Fibroblast of the conjunctiva (primary cell): Measurements from ENCODE around the gene LRRC53.

ENCODE experiments used
- DNase-seq: peaks from one replicate; pipeline ENCODE4 v3.0.0-alpha.2; 2010; ENCODE audit warnings: low read depth

The LRRC53 gene, protein sequence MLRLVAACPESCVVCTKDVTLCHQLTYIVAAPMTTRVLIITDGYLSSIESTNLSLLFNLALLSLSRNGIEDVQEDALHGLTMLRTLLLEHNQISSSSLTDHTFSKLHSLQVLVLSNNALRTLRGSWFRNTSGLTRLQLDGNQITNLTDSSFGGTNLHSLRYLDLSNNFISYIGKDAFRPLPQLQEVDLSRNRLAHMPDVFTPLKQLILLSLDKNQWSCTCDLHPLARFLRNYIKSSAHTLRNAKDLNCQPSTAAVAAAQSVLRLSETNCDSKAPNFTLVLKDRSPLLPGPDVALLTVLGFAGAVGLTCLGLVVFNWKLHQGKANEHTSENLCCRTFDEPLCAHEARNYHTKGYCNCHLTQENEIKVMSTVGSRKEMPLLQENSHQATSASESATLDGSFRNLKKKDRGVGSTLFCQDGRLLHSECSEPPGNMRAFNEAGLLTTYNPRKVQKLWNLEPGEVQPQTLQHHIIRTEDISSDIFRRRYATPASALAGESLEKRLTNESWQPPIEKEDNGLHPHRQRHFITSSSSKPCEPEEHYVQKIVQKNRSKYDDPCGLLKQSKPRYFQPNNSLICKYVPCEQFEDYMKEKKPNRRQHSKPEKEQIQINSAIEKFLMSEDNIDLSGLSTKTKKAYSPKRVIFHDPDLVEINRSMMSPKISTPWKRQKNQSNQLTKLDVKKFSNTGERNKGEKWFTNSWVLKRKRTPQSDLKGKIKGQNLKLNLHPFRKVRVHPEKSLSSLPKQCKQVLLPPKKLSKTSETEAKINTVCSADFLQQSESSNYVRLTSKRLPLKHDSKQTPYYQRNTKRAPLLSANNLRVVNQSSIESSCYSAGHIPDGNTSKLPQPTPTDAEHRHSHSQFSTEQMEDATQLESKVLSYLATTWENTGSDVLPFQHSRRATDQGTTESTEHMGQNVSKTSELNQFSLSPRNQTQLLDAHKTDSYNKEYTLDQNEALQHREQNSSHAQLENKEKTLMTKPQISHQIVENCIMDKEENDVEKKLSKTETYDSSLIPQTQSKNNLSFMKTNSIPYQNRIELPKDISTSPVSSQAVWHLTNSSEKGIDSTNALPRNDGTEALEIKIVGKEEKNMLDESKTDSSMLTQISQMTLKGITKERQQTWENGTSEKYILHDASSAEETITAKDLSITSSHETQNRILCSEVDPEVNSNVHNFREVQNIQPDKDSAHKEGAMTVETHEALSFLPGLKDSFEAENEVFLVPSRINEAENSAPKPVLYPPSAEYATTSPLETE

DNA sequence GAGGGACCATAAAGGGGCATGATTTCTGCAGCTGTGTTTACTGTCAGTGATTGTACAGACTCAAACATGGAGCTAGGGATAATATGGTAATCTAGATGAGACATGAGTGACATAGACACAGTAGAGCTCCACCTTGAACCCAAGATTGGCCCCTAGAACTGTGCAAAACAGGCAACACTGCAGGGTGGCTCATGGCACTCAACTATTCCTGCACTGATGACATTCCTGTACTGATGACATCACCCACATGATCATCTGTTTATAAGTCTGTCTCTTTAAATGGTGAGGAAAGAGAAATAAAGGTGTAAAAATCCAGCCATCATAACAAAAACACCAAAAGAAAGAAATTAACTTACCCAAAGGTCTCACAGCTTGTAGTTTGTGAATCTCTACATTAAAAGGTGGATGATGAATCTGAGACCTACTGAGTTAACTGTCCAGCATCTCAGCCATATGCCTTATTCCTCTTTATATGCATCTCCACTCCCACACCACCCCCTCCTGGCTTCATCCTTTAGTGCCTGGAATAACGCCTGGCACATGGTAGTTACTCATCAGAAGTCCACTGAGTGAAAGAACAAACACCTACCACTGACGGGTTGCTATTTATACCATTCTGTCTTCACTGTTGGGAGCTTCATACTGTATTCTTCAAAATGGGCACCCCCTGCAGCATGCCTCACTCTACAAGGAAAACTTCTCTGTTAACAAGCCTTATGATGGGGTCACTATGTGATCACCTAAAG is at the start of gene LRRC53:
Gene LRRC53 (minus strand): TSS at position 442 of the 746 bp plus-strand sequence. CDS start 29,262 bp downstream, outside the sequence.
- DNase-seq = no peak

DNA sequence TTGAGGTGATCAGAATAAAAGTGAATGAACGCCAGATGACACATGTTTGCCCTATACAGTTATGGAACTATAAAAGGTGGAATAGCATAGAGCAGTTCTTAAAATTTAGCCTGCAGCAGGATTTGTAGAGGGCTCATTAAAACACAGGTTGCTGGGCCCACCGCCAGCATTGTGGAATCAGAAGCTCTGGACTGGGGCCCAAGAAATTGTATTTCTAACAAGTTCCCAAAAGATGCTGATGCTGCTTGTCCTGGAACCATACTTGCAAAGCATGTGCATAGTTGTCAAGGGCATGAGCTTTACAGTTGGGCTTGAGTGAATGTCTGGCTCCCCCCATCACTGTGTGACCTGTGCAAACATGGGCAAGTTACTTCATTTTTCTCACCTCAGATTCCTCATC is 37.5 kb upstream of the LRRC53 start:
- DNase-seq = no peak

DNA sequence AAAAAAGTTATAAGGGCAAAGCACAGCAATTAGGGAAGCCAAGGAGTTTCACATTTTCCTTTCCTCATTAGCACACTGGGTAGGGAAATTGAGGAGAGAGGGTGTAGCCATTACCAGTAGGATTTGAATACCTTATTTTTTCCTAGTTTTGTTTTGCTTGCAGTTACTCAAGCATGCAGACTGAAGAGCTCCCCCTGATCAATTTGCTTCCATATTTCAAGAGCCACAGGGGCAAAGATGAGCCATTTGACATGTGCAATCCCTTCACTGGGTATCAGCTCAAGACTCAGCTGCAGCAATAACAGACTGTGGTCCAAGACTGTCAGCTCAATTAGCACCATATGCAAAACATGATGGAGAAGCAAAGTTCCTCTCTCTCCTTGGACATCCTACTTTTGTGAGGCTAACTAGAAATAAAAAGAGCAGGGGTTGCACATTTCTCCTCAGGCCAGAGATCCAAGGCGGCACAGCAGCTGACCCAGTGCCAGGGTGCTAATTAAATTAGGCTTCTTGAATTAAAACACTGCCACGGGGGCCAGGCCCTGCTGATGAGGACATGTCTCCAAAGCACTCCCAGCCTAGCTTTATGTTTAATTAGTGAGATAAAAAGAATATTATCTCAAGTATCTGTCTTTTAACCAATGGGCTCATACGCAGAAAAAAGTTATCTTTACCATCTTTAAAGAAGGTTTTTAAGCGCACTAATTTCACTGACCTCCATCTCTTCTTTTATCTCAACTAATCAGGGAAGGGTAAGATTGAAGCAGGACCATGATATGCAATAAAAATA is 36.7 kb upstream of the LRRC53 start:
- no peak for DNase-seq

DNA sequence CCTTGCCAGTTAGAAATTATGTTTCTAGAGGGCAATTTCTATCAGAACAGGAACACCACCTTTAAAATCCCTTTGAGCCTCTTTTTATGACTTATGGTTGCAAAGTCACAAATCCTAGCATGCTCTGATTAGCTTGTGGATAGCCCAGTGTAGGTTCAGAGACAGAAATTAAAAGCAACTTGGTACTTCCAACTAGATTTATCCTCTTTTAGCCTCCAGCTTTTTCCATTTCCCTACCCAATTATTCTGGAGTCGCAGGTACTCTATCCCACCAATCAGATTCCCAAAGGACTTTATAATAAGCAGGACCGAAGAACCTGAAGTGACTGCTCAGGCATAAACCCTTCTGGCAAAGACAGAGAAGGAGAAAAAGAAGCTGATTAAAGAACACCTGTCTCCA is 33.4 kb upstream of the LRRC53 start:
- no peak for DNase-seq

DNA sequence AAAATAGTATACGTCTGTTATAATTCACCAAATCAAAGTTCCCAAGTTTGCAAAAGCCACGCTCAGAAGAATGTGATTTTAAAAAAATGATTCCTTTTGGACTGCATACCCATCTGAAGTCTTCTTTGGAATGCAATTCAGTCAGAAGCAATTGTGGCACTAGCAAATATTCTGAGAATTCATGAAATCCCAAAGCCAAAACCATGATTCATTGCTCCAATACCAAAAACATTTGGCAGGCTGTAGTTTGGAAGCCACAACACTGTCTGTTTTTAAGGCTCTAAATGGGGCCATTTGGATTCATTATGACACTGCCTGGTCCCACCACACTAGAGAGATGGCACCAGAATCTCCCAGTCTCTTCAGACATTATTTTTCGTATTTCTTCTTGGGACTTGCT is 21.8 kb upstream of the LRRC53 start:
- no peak for DNase-seq

DNA sequence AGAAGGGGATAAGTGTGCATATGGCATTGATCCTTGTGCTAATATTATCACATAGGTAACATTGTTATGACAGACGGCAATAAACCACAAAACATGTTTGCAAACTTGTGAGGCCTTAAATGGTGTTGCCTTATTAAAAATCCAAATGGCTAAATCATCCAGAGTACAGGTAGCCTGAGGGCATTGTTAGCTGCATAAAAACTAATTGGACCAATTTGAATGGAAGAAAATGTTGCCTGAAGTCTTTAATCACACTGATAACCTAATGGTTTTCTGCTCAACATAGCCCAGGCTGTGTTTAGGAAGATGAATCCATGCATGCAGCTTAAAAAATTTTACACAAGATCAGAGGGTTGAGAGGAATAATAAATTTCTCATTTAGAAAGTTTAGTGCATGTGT is 19.4 kb upstream of the LRRC53 start:
- no peak for DNase-seq

DNA sequence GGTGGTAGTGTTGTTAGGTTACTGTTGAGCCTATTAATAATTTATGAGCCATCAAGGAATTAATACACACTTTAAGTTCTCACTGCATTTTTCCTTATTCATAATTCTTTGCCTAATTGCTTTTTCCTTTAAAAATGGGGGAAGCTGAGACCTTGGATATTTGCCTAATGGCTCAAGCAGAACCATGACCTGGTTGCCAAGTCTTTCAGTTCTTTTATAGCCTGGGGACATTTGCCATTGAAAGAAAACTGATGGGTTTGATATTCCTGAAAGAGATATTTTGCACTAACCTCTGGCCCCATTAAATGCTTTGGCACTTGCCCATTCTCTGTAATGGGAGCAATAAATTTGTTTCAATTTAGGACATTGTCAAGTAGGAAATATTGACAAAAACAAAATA is 18.5 kb upstream of the LRRC53 start:
- no peak for DNase-seq

DNA sequence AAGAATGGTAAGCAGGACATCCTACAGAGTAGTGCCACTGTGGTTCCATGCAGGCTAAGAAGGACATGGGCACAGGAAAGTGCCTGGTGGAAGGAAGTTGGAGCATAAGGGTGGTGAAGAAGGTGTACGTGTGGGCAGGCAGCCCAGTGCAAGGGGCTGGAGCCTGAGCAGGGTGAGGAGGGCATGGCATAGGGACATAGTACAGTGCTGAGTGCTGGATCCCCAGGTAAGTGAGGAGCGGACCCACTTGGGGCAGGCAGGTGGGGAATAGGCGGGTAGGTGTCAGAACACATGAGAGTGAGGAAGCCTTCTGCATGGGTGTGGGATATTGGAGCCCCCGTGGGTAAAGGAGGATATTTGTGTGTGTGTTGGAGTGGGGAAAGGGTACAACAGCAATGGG is 15.7 kb upstream of the LRRC53 start:
- no peak for DNase-seq

DNA sequence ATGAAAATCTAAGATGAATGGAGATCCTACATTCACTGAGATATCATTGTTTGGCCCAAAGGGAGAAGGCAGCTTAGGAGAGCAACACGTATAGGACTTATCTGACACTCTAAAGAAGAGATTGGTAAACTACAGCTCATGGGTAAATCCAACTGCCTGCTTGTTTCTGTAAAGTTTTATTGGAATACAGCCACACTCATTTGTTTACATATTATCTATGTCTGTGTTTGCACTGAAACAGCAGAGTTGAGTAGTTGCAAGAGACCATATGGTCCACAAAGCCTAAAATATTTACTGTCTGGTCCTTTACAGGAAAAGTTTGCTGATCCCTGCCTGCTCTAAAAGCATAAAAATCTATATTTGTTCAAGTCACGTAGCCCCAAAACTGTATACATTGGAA is 14.3 kb upstream of the LRRC53 start:
- DNase-seq = no peak

DNA sequence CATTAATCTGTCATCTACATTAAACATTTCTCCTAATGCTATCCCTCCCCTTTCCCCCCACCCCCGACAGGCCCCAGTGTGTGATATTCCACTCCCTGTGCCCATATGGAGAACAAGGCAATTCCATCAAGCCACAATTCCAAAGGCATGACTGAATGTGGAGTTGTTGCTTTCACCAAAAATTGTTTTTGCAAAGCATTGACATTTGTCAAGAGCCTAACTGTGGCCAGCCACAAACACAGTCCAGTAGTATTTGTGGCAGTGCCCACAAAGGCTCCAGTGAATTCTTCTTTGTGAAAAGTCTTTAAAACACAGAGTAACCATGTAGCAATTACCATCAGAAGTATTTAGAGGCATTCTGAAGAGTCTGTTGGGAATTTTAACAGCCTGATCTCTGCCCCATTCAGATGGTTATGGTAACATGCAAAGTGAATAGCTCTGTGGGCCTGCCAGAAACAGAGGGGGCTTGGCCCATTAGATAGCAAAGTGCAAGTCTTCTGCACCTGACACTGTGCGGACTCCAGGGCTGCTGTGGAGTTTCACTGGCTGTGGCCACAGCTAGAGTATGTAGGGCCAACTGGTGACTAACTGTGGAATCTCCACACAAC is 11.6 kb upstream of the LRRC53 start:
- DNase-seq = no peak

DNA sequence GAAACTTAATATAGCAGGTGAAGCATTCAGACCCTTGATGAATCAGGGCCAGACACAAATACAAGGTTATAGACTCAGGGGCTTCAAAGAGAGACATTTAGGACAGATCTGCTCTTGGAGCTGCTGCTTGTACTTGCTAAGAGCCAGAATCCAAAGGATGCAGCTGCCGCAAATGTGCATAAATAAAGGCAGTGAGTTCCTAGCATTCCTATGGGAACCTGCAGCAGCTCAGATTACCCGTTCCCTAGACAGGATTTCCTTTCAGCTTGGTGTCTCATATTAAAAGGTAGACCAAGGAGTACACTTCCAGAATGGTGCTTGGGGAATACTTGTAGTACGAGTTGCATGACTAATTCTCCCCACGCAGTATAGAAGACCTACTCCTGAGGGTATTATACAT is 9.7 kb upstream of the LRRC53 start:
- no peak for DNase-seq

DNA sequence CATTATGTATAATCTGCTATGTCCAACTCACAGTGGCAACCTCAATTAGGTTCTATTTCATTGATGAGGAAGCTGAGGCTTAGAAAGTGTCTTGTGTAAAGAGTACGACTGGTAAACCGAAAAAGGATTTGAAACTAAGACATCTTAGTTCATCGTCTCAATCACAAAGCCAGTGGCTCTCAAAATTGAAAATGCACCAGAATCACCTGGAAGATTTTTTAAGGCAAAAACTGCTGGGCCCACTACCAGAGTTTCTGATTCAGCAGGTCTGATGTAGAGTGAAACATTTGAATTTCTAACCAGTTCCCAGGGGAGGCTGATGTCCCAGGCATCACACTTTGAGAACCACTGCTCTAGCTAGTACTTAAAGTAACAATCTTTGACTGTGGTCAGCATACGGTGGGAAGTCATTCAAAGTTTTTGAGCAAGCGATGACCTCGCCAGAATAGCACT is 5.2 kb upstream of the LRRC53 start:
- no peak for DNase-seq

DNA sequence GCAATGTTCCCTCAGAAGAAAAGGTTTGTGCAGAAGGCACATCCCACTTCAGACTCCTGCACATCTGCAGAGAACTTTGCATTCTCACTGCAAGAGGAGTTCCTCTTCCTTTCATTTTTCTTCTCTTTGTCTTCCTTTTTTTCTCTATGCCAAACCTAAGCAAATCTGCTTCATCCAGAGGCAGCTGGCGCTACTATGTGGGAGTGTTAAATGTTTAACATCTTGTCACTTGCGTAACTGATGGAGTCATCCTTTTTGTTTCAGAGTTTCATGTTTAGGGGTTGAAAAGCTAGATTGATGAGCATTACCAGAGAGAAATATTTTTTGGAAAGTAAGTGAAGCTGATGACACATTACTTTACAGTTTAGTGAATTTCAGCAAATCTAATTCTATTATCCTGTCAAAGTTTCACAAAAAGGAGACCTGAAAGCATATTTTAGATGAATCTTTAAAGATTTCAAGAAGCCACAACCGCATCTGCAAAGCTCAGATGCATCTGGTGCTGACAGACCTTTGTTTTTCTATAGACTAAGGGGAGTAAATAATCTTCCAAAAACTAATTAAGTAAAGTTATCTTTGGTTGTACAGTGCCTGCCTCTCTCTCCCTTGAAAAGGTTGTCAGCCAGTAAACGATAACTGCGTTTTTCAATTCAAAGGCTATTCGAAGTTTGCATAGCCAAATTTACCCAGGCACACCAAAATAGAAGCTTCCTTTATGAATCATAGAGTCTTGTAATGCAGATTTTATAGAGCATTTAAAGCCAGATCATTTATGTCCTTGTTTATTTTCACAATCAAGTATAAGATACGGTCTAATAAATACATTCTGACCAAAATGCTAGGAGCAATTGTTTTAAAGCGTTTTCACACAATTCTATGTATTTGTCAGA is 1.2 kb upstream of the LRRC53 start:
- DNase-seq = no peak

DNA sequence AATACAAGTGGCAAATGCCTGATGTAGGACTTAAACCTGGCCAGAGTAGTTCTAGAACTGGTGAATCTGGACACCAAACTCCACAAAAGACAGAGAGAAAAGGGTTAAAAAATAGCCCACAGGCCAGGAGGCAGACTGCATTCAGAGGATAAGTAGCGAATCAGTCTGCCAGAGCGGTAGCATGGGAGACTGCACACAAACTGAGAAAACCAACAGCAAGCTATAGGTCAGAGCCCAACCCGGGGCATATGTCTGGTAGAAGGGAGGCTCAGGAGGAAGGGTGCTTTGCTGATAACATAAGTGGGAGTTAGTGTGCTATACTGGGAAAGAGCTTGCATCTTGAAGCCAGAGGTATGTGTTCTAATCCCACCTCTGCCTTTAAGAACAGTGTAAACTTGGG is 4.0 kb downstream of the LRRC53 start:
- no peak for DNase-seq

DNA sequence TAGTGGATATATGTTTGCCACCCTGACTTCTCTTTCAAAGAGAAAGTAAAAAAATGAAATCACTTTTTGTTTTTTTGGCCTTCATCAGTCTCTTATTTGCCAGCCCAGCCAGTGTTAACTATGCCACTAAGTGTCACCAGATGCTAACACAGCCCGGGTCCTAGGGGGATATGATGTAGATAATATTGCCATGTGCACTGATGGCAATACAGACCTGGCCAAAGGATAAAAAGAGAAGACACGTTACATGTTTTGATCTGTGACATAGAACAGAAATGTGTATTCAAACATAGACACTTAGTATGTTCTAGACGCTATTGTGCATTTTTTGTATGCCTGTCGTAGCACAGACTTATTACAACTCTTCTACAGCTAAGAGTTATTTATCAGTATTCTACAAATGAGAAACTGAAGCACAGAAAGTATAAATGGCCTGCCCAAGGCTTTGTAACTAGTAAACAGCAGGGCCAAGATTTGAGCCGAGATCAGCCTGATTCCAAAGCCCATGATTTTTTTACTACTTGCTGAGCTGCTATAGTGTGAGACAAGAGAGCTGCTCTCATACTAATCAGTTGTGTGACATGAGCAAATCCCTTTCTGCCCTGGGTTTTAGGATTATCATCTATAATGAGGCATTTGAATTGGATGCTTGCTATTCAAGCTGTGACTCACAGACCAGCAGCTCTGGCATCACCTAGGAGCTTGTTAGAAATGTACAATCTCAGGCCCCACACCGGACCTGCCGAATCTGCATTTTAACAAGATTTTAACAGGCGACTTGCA is 6.3 kb downstream of the LRRC53 start:
- no peak for DNase-seq

DNA sequence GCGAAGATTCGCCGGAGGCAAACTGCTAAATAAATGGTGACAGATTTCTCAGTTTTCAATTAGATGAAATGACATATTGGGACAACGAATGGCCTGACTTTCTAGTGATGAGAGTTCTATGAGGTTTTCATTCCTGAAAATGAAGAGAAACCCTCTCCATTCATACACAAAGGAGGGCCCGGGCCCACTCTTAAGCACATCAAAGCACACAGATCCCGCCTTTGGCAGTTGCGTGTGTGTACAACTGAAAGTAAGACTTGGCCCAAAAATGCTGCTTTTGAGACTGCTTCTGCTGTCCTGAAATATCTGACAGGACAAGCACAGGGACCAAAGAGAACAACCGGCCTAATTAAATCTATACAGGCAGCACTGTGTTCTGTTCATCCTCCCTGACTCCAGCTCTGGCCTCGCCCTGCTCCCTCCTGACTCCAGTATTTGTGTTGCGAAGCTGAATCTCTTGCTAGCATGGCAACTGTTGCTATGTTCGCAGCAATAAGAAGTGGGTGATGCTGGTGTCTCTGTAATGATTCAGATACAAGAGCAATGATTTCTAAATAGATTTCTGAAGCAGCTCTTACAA is 7.4 kb downstream of the LRRC53 start:
- DNase-seq = no peak

DNA sequence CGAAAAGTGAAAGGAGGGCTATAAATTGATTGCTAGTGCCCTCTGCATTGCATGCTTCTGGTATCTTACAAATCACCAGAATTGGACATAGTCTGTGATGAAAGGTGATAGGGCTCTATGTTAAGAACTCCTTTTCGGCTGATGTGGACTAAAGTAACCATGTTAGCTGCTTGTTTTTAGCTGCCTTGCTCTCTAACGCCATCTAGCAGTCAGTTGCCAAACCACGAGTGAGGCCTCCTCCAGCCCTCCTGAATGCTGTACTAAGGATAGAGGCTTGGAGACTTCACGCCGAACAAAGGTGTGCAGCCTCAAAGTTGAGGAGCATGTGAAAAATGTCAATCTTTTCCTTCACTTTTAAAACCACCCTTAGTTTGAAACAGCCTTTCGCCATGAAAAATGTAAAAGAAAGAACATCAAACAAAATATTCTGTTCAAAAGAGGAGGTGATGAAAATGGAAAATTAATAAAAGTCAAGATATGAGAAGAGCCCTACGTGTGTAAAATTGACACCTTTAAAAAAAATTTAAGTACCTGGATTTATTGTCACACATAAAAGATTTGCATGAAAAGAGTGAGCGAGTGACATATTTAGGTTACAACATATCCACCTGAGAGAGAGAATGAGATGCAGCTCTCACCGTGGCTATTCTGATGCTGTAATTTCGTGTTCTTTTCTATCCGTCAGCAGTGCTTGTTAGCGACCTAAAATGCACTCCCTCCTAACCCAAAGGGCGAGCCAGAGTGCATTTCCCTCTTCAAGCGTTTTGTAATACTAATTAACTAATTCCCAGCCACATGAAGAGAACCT is 8.1 kb downstream of the LRRC53 start:
- peak; percentile 3 for DNase-seq
